ENCODE data around the gene FKBP1A. TPM values are rescaled to one million over a fixed set of nuclear protein-coding genes. Genes with fewer than 3 reads are reported as not detected.
A peak's percentile ranks its signal among the peaks of the same experiment; 100 is the strongest.
"Not testable (repeated sequence)": the region's sequence is repeated elsewhere in the genome, so short reads cannot be mapped to it uniquely, and the experiment has no call there.

The FKBP1A gene
- total and polyA plus RNA-seq, 2 donors: 96.6 to 253 TPM

DNA sequence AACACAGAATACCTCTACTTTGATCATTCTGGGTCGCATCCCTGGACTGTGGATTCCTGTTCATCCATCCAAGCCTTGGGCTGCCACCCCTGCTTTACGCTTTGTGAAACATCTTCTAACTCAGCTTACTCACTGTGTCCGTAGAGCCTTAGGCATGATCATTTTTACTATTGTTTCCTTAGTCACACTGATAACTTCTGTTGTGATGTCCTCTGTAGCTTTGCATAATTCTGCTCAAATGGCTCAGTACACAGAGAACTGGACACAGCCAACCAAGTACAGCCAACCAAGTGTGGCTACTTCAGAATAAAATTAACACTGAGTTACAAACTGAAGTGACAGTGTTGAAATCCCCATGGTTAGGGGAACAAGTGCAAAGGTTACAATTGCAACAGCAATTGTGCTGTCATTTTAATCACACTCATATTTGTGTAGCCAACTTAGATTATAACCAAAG lies 8.6 kb upstream of the FKBP1A start:
- WGBS: 59% methylated on average over 3 of the region's 3 CpGs
- H3K4me1 ChIP-seq (ENCODE audit: insufficient read depth): no peaks in the 10 kb centered on the region
- H3K27ac ChIP-seq (ENCODE audit: low read depth): no peak overlapping the region
- no peak overlapping the region for H3K4me3 ChIP-seq (ENCODE audit: low read depth, low read length)
- H3K36me3 ChIP-seq (ENCODE audit: insufficient read depth): no peaks in the 10 kb centered on the region
- no peak for DNase-seq (ENCODE audit: extremely low spot score)

DNA sequence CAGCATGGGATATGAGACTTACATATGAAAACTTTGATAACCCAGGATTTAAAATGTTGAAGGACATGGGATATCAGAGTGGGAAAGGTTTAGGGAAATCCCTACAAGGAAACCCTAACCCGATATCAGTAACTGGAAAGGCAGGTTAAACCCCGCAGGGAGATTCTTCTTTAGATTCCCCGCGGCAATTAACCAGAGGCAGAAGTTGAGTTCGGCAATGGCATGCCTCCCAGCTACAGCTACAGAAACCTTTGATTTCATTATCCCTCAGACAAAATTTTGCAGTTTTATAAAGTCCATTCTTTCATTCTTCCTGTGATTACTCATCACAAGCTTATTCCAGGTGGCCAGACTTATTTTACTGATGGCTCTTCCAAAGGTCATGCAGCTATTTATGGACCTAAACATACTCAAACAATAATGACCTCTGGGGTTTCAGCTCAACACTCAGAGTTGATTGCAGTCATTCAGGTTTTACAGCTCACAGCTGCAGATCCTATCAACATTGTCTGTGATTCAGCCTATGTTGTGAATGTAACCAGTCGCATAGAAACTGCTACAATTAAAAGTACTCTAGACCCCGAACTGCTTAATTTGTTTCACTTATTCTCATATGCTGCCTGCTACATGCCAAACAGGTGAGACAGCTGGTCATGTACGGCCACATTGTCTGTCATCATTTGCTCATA lies 7.0 kb upstream of the FKBP1A start:
- H3K27ac ChIP-seq (ENCODE audit: low read depth); H3K4me3 ChIP-seq (ENCODE audit: low read depth, low read length); H3K4me1 ChIP-seq (ENCODE audit: insufficient read depth); H3K36me3 ChIP-seq (ENCODE audit: insufficient read depth): not testable (repeated sequence)
- WGBS: 21% methylated on average over 8 of the region's 8 CpGs
- DNase-seq (ENCODE audit: extremely low spot score): peak; percentile 67

DNA sequence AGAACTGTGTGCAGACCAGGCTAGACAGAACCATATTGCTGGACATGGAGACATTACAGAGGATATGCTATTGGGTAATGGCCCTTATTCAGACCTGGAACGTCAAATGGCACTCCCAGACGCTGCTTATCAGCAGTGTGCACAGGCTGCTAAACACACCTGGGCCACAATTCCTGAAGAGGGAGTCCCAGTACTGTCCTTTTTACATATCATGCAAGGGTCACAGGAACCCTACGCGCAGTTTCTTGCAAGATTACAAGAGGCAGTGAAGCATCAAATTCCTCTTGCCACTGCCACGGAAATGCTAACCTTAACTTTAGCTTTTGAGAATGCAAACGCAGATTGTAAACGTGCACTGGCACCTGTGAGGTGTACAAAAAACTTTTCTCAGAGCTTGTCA lies 5.3 kb upstream of the FKBP1A start:
- H3K4me3 ChIP-seq (ENCODE audit: low read depth, low read length); DNase-seq (ENCODE audit: extremely low spot score); H3K36me3 ChIP-seq (ENCODE audit: insufficient read depth); H3K4me1 ChIP-seq (ENCODE audit: insufficient read depth); H3K27ac ChIP-seq (ENCODE audit: low read depth): not testable (repeated sequence)
- WGBS: 58% methylated on average over 7 of the region's 7 CpGs

DNA sequence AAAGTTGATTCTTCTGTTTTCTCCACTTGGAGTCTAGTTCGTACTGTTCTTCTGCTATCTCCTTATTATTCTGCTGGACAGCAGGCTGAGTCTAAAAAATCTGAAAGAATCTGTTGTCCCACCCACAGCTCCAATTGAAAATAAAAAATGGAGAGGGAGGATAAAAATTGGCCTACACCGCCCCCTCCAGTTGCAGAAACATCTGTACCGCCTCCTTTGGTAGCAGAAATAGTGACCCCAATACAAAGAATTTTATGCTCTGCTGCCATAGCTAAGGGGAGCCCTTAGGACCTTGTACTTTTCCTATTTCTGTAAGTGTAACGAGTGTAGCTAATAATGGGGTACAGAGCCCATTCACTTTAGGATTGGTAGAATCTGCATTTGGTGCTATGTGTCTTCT lies 4.9 kb upstream of the FKBP1A start:
- Histone ChIP-seq H3K27ac (ENCODE audit: low read depth) (no peak overlapping the region), H3K4me1 (ENCODE audit: insufficient read depth) (peaks cover 2% of the 10 kb centered on the region), H3K36me3 (ENCODE audit: insufficient read depth) (no peaks in the 10 kb centered on the region), H3K4me3 (ENCODE audit: low read depth, low read length) (no peak overlapping the region)
- no peak for DNase-seq (ENCODE audit: extremely low spot score)
- WGBS: 68% methylated on average over 4 of the region's 4 CpGs

DNA sequence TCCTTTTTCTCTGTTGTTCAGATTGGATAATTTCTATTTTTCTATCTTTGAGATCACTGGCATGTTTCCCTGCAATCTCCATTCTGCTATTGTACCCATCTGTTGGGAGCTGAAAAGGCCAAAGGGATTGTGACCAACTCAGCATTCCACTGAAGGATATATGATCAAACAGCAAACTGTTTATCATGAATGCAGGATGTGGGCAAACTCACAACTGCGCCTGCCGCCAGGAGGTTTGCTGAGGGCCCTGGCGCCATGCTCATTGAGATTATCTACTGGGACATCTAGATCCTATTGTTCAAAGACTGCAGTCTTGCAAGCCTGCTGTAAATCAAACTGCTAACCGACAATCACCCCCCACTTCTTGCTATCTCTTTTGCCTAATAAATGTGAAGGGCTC lies 3.8 kb upstream of the FKBP1A start:
- 68% methylated on average over 4 of the region's 4 CpGs for WGBS
- Histone ChIP-seq H3K4me1 (ENCODE audit: insufficient read depth) (peaks cover 2% of the 10 kb centered on the region), H3K27ac (ENCODE audit: low read depth) (no peak overlapping the region), H3K36me3 (ENCODE audit: insufficient read depth) (no peaks in the 10 kb centered on the region), H3K4me3 (ENCODE audit: low read depth, low read length) (no peak overlapping the region)
- no peak for DNase-seq (ENCODE audit: extremely low spot score)

DNA sequence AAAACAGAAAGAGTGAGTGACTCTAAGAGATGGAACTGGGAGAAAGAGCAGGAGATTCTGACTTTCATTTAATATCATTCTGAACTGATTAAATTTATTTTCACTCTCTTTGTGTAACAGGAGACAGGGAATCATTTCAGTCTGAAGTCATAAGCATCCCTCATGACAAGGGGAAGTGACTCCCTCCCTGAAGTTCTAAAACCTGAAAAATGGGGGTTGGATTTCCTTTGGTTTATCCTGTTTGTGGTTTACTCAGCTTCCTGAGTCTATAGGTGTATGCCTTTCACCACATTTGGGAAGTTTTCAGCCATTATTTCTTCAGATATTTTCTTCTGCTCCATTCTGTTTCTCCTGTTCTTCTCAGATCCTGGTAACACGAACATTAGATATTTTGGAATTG lies 3.4 kb upstream of the FKBP1A start:
- WGBS: 70% methylated on average over 1 of the region's 1 CpG
- no peak for DNase-seq (ENCODE audit: extremely low spot score)
- Histone ChIP-seq H3K36me3 (ENCODE audit: insufficient read depth) (no peaks in the 10 kb centered on the region), H3K27ac (ENCODE audit: low read depth) (no peak overlapping the region), H3K4me1 (ENCODE audit: insufficient read depth) (peaks cover 2% of the 10 kb centered on the region), H3K4me3 (ENCODE audit: low read depth, low read length) (no peak overlapping the region)

DNA sequence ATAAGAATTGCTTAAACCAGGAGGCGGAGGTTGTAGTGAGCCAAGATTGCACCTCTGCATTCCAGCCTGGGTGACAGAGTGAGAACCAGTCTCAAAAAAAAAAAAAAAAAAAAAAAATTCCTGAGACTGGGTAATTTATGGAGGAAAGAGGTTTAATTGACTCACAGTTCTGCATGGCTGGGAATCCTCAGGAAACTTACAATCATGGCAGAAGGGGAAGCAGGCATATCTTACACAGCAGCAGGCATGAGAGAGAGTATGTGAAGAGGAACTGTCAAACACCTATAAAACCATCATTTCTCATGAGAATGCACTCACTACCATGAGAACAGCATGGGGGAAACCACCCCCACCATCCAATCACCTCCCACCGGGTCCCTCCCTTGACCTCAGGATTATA lies 1.8 kb upstream of the FKBP1A start:
- Histone ChIP-seq H3K27ac (ENCODE audit: low read depth) (no peak overlapping the region), H3K4me1 (ENCODE audit: insufficient read depth) (peaks cover 2% of the 10 kb centered on the region), H3K36me3 (ENCODE audit: insufficient read depth) (no peaks in the 10 kb centered on the region), H3K4me3 (ENCODE audit: low read depth, low read length) (no peak overlapping the region)
- whole genome bisulfite sequencing: 53% methylated on average over 2 of the region's 2 CpGs
- DNase-seq (ENCODE audit: extremely low spot score): no peak

DNA sequence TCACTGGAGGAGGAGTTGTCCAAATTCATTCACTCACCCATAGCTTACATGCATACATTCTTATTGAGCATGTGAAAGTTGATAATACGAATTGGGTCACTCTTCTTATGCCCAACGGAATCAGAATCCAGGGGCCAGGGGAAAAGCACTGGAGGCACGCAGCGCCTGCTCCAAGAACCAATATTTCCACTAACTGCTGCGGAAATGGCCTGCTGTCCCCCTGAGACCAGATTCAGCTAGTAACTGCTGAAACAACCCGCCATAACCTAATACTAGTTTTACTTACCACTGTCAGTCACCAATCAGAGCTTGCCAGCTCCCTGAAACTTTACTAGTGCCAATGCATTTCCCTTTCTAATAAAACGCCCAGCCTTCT lies 641 bp upstream of the FKBP1A start:
- no peaks in the 10 kb centered on the region for H3K36me3 ChIP-seq (ENCODE audit: insufficient read depth)
- H3K4me3 ChIP-seq (ENCODE audit: low read depth, low read length): peak overlapping the region; percentile 97
- WGBS: 62% methylated on average over 7 of the region's 7 CpGs
- no peak for DNase-seq (ENCODE audit: extremely low spot score)
- H3K27ac ChIP-seq (ENCODE audit: low read depth): no peak overlapping the region
- H3K4me1 ChIP-seq (ENCODE audit: insufficient read depth): peaks cover 2% of the 10 kb centered on the region

DNA sequence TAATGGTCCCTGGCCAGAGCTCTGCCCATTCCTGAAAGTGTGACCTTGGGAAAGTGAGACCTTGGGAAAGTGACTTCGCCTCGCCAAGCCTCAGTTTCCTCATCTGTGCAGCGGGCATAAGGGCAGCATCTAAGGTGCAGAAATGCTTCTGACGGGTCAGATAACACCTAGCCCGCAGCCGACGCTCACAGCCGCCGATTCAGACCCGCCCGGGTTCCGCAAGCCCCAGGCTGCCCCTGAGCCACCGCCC lies 486 bp downstream of the FKBP1A start:
- 1% methylated on average over 13 of the region's 13 CpGs for WGBS
- Histone ChIP-seq H3K4me1 (ENCODE audit: insufficient read depth) (peaks cover 2% of the 10 kb centered on the region), H3K36me3 (ENCODE audit: insufficient read depth) (no peaks in the 10 kb centered on the region), H3K4me3 (ENCODE audit: low read depth, low read length) (peak overlapping the region; percentile 97), H3K27ac (ENCODE audit: low read depth) (no peak overlapping the region)
- no peak for DNase-seq (ENCODE audit: extremely low spot score)

DNA sequence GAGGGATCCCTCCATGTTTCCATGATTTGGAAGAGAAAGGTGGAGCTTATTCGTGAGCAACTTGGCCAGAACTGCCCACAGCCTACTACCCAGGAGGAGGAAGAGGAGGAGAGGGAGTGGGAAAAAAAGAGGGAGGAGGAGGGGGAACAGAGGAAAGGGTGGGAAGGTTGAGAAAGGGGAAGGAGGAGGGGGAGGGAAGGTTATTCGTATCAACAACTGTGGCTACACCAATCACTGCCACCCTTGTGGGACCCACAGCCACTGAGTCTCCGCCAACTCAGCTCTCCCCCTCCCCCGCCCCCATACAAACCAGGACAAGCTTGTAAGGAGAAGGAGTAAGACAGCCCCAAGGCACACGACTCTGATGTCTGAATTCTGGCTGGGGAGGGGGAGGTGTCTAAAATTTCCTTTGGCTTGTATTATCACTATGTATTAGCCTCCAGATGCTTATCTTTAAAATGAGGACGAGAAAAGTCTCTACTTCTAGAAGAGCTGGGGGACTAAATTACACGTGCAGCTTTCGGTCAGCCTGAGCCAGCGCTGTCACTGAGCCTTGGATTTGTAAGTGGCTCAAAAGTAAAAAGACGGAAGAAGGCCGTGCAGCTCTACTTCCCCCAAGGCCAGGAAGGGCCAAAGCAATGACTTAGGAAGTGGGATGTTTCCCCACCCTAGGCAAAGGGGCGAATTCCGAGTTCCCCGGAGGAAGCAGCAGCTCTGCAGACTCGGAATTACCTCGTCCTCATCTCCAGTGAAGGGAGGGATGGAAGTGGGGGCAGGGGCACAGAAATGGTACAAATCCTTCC lies 1.0 kb downstream of the FKBP1A start:
- whole genome bisulfite sequencing: 10% methylated on average over 16 of the region's 16 CpGs
- Histone ChIP-seq H3K36me3 (ENCODE audit: insufficient read depth) (no peaks in the 10 kb centered on the region), H3K27ac (ENCODE audit: low read depth) (no peak overlapping the region), H3K4me1 (ENCODE audit: insufficient read depth) (peaks cover 2% of the 10 kb centered on the region), H3K4me3 (ENCODE audit: low read depth, low read length) (peak overlapping the region; percentile 97)
- DNase-seq (ENCODE audit: extremely low spot score): no peak

DNA sequence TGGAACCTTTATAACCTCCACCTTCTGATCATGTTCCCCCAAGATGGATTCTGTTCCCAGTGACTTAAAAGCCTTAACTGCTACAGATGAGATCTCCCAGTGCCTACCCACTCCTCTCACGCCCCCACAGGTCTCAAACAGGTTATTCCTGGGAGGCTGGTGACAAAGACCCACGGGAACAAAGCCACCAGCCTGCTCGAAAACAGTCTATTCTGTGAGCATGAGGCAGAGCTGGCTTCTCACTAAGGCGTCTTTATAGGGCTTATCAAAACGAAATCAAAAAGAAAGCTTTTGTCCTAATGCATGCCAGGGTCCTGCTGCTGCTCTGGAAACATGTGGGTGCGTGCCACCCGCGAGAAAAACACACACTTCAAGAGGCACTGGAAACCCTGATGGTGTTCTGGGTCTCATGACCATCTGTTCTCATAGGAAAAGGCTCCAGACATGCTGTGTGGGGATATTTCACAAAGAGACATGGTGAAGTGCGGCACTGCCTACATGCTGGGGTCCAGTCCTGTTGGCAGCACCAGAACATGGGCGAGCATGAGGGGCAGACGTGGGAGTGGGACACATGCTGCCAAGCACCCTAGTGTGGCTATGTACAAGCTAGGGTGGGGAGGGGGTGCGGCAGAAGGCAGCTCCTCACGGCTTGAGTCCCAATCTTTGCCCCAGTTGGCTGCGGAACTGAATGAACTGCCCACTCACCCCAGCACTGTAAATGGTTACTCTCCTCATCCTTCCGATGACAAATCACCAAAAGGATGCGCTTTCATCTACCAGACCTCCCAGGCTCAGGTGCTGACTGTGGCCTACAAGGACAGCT lies 2.1 kb downstream of the FKBP1A start:
- no peak overlapping the region for H3K27ac ChIP-seq (ENCODE audit: low read depth)
- no peaks in the 10 kb centered on the region for H3K36me3 ChIP-seq (ENCODE audit: insufficient read depth)
- DNase-seq (ENCODE audit: extremely low spot score): no peak
- H3K4me1 ChIP-seq (ENCODE audit: insufficient read depth): peaks cover 2% of the 10 kb centered on the region
- WGBS: 64% methylated on average over 16 of the region's 16 CpGs
- no peak overlapping the region for H3K4me3 ChIP-seq (ENCODE audit: low read depth, low read length)

DNA sequence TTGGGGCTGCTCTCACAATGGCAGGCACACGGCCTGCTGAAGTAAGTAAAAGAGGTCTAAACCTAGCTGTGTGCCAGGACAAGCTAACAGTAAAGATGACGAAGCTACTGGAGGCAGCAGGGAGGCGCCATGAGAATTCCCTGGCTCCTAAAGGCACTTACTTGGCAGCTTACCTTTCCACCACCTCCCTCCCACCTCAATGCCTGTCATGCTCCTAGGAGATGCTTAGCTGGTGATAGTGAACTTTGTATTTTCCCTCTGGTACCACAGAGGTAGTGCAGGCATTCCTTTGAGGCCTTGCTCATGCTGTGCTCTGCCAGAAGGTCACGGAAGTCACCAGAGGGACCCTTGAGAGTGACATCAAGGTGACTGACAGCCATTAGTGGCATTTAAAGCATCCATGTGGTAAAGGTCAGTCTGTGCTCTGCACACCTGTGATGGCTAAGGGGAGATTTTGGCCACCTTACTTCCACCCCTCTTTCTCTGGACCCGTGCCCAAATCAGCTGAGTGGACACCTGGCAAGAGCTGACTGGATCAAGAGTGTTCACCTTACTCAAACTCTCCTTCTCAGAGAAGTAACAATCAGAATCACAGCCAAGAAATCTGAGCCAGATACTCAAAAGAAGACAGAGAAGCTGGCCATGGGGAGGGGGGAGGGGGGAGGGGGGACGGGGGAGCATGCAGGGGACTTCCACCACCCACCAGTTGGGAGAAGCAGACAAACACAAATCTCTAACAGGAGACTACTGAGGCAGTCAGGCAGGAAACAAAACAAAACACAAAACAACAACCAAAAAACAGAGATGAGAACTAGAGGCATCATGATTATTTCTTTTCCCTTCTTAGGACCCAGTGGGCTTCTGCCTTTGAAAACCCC lies 2.9 kb downstream of the FKBP1A start:
- Histone ChIP-seq H3K36me3 (ENCODE audit: insufficient read depth) (no peaks in the 10 kb centered on the region), H3K4me1 (ENCODE audit: insufficient read depth) (peaks cover 2% of the 10 kb centered on the region), H3K27ac (ENCODE audit: low read depth) (no peak overlapping the region), H3K4me3 (ENCODE audit: low read depth, low read length) (no peak overlapping the region)
- WGBS: 63% methylated on average over 6 of the region's 6 CpGs
- no peak for DNase-seq (ENCODE audit: extremely low spot score)

DNA sequence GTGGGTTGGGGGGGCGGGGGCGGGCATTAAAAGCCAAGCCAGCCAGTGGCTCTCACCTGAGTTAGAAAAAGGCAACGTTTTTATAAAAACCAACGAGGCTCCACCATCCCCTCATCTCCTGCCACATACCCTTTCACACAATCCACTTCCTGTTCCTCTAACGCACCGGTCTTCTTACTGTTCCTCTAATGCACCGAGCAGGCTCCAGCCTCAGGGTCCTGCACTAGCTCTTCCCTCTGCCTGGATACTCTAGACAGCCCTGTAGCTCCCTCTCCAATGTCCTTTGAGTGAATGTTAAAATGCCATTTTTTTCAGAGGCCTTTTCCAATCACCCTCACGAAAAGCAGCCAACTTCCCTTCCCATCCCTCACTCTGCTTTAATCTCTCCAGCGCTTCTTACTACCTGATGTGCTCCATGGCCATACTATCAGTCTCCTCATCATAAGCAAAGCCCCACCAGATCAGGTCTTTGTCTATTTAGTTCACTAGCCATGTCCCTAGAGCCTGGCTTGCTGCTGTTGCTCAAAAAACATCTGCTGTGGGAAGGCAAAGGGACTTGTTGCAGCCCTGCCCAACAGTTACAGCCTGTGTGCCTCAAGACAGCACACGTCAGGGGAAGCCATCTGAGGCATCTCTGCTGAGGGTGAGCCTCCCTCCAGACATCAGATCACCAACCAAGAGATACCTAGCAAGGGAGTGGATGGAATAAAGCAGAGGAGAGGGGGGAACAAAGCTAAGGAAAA lies 3.9 kb downstream of the FKBP1A start:
- H3K36me3 ChIP-seq (ENCODE audit: insufficient read depth): no peaks in the 10 kb centered on the region
- WGBS: 56% methylated on average over 10 of the region's 10 CpGs
- no peak for DNase-seq (ENCODE audit: extremely low spot score)
- no peak overlapping the region for H3K27ac ChIP-seq (ENCODE audit: low read depth)
- H3K4me1 ChIP-seq (ENCODE audit: insufficient read depth): peaks cover 2% of the 10 kb centered on the region
- no peak overlapping the region for H3K4me3 ChIP-seq (ENCODE audit: low read depth, low read length)
